GM21360 (cell line): ENCODE data around the gene TRAPPC3.
"Not testable (repeated sequence)": the region's sequence is repeated elsewhere in the genome, so short reads cannot be mapped to it uniquely, and the experiment has no call there.

Experiments
- ATAC-seq: cut with Tn5 transposase; IDR thresholded peaks from one replicate; pipeline ENCODE4 v1.9.1; 2021; ENCODE audit warnings: mild to moderate bottlenecking, moderate library complexity; ENCODE audit not compliant: unreplicated experiment

TRAPPC3 gene

GRCh38 chr1:36149237-36149972, at the start of gene TRAPPC3:
TSS of gene TRAPPC3 (minus strand) at chr1:36149486. CDS start at chr1:36149378, 108 bp downstream.
- peak; percentile 85 for ATAC-seq

- ATAC-seq, result no peak
Observed at GRCh38 chr1:36198641-36199040, 49.4 kb upstream of the TRAPPC3 start.

DNA sequence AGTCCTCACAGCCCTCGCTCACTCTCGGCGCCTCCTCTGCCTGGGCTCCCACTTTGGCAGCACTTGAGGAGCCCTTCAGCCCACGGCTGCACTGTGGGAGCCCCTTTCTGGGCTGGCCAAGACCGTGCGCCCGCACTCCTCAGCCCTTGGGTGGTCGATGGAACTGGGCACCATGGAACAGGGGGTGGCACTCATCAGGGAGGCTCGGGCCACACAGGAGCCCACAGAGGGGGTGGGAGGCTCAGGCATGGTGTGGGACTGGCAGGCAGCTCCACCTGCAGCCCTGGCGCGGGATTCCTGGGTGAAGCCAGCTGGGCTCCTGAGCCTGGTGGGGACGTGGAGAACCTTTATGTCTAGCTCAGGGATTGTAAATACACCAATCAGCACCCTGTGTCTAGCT, 47.5 kb upstream of the TRAPPC3 start:
- ATAC-seq, result not testable (repeated sequence)

DNA sequence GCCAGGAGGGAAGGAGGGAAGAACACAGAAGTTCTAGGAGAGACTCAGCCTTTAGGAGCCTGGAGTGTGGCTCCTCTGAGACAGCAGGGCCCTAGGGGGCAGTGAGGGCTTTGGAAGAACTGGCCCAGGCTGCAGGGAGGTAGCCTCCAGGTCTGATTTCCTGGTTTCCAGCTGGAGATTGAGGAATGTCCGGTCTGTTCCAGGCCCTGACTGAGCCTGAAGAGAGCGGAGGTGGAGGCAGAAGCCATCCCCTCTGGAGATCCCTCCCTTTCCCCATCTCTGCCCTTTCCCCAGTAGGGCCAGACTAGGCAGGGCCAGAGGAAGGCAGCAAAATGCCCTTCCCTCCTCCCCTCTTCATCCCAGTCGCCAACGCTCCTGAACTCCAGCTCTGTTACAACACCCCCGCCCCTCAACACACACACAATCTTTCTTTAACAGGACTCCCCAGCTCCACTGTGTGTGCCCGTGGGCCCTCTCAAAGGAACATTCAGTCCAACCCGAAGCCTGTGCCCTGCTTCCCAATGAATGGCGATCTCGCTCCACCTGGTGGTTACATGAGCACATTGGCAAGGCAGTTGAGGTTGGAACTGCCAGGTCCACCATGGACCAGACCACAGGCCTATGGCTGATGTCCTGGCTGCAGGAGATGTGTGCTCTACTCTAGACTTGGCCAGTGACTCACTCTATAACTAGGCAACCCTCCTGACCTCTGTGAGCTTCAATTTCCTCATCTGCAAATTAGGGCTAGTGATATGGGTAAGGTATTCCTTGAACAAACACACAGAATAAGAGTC, 38.7 kb upstream of the TRAPPC3 start:
- no peak for ATAC-seq

- no peak for ATAC-seq
Observed at GRCh38 chr1:36183309-36183856, 34.1 kb upstream of the TRAPPC3 start.

- no peak for ATAC-seq
Observed at GRCh38 chr1:36182734-36183133, 33.4 kb upstream of the TRAPPC3 start.

GRCh38 chr1:36179220-36179600, 29.9 kb upstream of the TRAPPC3 start:
- no peak for ATAC-seq

- ATAC-seq, result no peak
Observed at GRCh38 chr1:36178471-36179219, 29.4 kb upstream of the TRAPPC3 start.

GRCh38 chr1:36177589-36178431, 28.5 kb upstream of the TRAPPC3 start:
- no peak for ATAC-seq

- ATAC-seq, result no peak
Observed at GRCh38 chr1:36176106-36176949, 27.0 kb upstream of the TRAPPC3 start.

DNA sequence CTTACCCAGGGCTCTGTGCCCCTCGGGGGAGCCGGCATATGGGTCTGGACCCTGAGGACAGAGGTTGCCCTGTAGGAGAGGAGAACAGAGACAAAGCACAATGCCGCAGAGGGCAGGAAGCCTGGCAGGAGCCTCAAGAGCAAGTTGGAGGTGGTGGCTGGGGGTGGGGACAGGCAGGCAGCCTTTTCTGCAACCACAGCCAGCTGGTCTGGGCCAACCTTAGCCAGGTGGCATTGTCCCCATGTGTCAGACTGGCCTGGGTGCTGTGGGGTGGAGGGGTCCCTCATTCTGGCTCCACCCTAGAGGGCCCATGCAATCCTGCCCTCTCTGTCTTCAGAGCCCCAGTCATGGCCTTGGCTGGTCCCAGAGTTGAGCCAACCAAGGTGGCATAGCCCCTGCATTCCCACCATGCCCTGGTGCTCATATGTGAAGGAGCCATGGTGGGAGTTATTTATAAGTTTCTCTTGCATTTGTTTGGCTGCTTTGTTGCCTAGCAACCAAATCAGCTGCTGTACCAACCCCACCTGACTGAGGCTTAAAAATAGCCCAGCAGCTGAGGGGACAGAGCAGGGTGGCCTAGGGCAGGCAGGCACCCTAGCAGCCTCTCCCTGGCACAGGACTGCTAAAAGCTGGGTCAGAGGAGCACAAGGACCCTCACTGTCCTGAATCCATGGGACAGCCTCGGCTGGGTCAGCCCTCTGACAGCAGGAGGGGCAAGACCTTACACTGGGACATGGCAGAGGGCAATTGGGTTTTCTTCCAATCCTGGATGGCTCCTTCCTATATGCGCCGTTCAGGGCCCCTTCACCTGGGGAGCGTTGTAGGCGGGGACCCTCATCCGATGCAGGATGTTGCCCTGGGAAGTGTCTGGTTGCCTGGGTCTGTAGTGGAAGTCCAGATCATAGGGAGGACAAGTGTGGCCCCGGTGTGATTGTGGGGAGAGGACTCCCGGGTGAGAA, 26.1 kb upstream of the TRAPPC3 start:
- ATAC-seq, result no peak

DNA sequence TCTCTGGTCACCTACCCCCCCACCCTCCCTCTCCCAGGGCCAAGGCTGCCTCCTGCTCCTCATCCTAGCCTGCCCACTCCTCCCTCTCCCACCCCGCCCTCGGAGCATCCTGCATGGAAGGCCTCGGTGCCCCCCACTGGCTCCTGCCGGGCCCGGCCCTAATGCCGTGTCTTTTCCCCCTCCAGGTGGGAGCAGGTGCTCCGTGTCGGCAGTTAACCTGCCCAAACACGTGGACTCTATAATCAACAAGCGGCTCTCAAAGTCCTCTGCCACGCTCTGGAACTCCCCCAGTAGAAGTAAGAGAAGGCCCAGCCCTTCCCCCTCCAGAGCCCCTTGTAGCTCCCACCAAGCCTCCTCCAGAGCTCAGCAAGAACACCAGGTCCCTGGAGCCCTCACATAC, 25.4 kb upstream of the TRAPPC3 start:
- ATAC-seq, result no peak

GRCh38 chr1:36172983-36173382, 23.7 kb upstream of the TRAPPC3 start:
- ATAC-seq, result no peak

DNA sequence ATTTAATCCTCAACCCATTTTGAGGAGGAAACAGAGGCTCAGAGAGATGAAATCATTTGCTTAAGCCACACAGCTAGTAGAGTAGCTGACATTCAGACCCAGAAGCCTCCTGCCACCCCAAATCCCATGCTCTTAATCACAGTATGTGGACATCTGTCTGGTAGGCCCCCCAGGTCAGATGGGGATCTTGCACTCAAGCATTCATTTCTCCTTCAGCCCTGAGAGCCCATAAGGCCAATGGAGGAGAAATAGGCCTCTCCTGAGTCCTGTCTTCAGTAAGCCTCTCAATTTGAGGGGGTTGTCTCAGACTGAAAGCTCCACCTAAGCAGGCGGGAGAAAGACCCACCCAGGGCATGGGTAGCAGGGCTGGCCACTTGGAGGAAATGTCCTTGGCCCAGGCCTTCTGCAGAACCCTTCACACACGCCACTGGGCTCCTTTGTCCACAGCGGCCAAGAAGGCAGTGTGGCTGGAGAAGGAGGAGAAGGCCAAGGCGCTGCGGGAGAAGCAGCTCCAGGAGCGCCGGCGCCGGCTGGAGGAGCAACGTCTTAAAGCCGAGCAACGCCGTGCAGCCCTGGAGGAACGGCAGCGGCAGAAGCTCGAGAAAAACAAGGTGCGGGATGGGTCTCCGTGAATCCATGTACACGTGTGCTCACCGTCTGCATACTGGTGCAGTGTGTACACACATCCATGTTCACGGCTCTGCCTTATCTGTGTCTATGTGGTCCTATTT, 22.9 kb upstream of the TRAPPC3 start:
- ATAC-seq, result no peak

- no peak for ATAC-seq
Observed at GRCh38 chr1:36170643-36171412, 21.5 kb upstream of the TRAPPC3 start.

GRCh38 chr1:36168514-36168913, 19.2 kb upstream of the TRAPPC3 start:
- ATAC-seq, result no peak
